AML-193 (cell line): ENCODE measurements around the gene NOS3.

Experiments used
- DNase-seq, 2 experiments: peaks; one replicate each; lab custom pipeline; 2025; lab: John Stamatoyannopoulos, UW

Gene NOS3

DNA sequence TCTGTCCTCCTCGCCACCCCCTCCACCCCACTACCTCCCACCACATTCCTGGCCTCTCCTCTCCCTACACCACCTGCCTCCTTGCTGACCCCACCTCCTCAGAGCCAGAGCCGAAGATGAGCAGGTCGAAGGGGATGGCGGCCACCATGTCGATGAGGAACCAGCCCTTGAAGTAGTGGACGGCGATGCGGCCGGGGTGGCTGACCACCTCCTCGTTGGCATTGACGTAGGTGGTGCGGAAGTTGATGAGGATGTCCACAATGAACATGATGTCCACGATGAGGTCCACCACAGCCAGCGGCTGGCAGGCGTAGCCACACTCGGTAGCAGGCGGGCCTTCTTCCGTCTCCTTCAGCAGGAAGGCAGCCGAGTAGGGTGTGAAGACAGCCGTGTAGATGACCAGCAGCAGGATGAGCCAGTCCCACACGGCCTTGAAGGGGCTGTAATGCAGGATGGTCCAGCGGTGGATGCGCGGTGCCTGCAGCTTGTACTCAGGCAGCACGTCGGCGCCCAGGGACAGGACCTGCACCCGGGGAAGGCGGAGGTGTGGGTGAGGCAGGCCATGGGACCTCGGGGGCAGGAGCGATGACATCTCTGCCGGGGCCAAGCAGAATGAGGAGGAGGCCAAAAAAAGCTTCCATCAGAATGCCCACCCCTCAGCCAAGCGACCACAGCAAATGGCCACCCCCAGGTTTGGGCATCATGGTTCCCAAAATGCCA, 38.3 kb upstream of the NOS3 start:
- DNase-seq: no peak

GRCh38 chr7:150953061-150953997, 37.5 kb upstream of the NOS3 start:
- no peak for DNase-seq

- DNase-seq: no peak
Observed at GRCh38 chr7:150954201-150954985, 36.4 kb upstream of the NOS3 start.

GRCh38 chr7:150954986-150955518, 35.8 kb upstream of the NOS3 start:
- DNase-seq: no peak

DNA sequence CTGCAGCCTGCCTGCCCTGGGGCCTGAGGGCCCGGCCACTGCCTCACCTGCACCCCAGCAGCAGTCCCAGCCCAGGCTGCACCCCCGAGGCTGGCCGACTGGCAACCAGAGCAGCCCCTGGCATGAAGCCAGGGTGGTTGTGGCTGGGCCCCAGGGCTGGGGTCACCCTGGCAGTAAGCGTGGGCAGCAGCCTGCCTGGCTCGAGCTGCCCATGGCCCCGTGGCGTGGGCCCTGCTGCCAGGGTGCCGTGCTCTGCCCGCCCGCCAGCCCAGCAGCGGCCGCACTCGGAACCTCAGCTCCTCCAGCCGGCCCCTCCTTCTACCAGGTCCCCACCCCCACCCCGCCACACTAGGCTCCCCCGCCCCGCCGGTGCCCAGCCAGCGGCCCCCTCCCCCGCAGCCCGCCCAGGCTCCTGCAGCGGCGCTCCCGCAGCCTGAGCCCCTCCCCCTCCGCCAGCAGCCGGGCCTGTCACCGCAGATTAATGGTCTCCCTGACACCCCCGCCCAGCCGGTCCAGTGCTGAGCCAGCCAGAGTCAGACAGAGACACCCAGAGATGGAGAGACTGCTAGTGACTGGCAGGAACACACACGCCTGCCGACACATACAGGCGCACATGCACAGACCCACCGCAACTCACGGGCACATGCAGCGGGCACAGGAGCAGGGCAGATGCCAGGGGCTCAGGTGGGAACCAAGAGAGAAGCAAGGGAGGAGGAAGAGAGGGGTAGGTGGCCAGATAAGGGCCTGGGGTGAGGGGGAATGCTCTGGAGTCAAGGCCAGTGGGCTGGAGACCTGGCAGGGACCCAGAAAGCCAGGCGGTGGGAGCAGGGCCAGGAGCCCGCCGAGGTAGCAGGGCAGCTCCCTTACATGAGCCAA, 35.1 kb upstream of the NOS3 start:
- no peak for DNase-seq

- DNase-seq: no peak
Observed at GRCh38 chr7:150956395-150957132, 34.3 kb upstream of the NOS3 start.

- DNase-seq: no peak
Observed at GRCh38 chr7:150957133-150958020, 33.4 kb upstream of the NOS3 start.

DNA sequence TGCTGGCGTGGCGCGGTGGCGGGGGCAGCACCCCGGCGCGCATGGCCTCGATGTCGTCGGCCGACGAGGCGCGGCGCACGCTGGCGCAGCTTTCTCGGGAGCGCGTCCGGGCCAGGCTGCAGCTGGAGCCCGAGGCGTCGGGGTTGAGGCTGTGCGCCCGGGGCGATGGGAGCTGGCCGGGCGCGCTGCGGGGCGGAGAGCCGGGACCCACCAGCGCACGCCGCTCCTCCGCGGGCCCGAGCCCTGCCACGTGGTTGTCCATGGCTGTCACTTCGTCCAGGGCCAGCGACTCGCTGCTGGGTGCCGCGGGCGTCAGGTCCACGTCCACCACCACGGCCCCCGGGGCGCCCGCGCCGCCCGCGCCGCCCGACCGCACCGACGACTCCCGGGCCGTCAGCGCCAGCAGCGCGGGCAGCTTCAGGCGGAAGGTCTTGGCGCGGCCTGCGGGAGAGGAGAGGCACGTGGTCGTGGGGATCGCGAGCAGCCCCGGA, 32.7 kb upstream of the NOS3 start:
- no peak for DNase-seq

- DNase-seq: no peak
Observed at GRCh38 chr7:150958597-150958996, 32.2 kb upstream of the NOS3 start.

GRCh38 chr7:150959081-150959480, 31.7 kb upstream of the NOS3 start:
- DNase-seq: no peak

DNA sequence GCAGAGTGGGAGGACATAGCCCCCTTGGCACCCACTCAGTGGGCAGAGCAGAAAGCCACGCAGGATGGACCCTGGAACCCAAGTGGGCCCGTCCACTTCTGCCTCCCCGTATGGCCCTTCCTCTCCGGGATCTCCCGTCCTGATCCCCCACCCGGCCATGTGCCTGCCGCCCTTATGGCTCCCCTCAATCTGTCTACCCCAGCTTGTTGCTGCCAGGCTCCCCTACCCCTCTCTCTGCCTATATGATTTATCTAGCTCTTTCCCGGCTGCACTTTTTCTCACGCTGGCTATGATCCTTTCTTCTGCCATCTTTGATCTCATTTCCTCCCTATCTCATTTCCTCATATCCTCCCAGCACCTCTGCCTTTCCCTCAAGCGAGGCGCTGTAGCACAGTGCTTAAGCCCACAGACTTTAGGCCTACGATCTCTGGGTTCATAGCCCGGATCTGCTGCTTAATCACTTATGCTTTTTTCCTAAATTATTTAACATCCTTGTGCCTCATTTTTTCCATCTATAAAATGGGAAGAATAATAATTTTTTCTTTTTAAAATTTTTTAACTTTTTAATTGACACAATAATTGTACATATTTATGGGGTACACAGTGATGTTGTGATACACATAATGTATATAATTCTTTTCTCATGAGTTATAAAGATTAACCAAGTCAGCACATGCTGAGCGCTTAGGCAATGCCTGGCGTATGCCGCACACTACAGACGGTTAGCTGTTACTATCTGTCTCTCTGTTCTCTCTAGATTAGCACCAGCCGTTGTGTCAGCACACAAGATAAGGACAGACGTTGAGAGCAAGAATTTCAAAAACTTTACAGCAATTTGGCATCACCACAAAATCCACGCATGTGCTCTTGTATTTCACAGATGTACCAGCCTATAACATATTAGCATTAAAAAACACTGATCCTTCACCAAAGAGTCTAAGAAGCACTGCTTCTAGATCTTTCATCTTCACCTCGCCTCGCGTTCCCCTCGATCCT, 30.8 kb upstream of the NOS3 start:
- DNase-seq: no peak

DNA sequence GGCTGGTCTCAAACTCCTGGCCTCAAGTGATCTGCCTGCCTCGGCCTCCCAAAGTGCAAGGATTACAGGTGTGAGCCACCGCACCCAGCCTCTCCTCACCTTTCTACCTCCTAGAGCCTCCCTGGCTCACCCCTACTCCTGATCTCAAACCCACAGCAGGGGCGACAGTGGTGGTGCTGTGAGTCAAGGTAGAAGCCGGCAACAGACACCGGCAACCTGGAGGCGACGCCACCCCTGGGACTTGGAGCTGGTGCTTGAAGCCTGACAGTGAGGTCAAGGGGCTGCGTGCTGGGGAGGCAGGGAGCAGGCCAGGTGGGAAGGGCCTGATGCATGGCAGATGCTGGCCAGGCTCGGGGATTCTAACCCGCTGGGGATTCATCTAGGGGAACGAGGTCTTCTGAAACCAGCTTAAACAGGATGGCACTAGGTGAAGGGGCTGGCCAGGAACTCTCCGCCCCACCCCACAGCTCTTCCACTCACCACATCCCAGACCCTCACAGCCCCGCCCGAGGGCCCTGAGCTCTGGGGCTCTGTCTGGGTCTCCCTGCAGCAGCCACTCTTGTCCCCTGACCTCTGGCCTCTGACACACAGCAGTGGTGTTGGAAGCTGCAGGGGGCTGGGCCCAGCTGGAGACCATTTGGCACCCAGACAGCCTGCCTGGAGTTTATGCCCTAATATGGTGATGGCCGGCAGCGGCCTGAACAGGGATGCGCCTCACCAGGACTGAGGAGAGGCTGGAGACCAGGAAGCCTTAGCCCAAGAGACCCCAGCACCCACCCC, 29.1 kb upstream of the NOS3 start:
- no peak for DNase-seq

- DNase-seq: no peak
Observed at GRCh38 chr7:150962290-150962552, 28.6 kb upstream of the NOS3 start.

- no peak for DNase-seq
Observed at GRCh38 chr7:150962553-150963399, 28.0 kb upstream of the NOS3 start.

DNA sequence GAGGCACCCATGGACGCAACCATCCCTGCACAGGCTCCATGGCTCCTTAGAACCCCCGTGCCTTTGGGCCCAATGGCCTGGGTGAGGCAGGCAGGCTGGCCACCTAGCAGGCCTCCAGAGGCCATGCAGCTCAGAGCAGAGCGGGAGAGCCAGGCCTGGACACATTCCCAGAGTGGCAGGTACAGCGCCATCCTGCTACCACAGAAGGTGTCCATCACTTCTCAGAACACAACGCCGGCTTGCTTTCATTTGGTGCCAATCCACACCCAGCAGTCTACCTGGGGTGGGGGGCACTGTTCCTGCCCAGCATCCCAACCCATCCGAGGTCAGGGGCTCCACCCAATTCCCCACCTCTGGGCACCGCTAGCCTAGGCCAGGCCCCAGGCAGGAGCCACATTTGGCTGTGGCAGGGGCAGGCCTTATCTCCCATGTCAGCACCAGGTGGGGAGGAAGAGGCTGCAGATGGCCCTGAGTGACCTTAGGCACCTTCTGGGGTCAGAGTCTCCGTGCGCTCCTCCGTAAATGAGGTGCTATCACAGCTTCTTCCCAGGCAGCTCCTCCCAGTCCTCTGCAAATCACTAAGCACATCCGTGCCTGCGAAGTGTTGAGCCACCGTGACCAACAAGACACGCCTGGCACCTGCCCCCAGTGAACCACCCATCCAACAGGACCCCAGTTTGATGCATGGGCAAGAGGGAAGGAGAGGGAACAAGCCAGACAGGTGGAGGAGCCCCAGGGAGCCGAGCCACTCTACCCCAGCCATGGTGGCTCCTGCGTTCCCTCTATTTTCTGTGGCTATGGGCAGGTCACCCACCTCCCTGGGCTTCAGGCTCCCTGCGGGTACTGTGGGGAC, 26.9 kb upstream of the NOS3 start:
- DNase-seq: no peak
